Measurements from ENCODE around the gene PCDH9. TPM values are rescaled to one million over a fixed set of nuclear protein-coding genes. Genes with fewer than 3 reads are reported as not detected.

Gene PCDH9
- total RNA-seq, 1 experiment from 2014 or later, result 10.1 TPM

DNA sequence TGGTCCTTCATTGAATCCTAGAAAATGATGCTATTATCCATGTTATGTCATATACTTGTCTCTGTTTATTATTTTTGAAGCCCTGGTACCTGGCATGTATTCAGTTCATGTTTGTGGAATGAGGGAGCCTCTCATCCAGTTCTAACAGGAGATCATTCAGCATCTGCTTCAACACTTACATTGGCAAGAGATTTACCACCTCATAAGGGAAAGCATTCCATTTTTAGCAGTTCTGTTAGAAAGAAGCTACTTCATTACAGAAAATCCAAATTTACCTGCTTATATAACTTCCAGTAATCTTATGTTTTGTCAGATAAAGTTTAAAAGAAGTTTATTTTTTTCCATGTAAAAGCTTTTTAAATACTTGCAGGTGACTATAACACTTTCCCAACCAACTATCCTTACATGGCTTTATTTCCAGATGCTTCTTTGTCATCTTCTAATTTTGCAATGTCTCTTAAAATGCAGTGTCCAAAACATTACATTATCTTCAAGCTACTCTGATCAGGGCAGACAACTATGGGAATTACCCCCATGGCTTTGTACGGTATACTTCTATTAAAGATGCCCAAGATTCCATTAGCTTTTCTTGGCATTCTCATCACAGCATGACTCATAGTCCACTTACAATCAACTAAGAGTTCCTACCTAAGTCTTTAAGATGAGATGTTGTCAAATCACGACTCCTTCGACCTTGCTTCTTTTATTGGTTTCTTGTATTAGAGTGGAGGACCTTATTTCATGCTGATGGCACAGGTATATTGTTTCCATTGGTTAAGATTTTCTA, 262.1 kb downstream of the PCDH9 start:
- H3K4me1 Mint-ChIP-seq (ENCODE audit: insufficient read depth, unreplicated experiment), result peaks cover 7% of the 10 kb centered on the region
- BruUV-seq (replicated peaks), result no TSS peak
- ChIA-PET CTCF (interaction anchor here (0.6 kb wide), 1 partner anchor 20 kb away, joined by 3 read pairs; no protein-coding TSS in a partner anchor), POLR2A (interaction anchor here (0.5 kb wide), 1 partner anchor 34 kb away, joined by 3 read pairs; no protein-coding TSS in a partner anchor)
- H3K4me3 Mint-ChIP-seq (ENCODE audit: unreplicated experiment), result no peak overlapping the region
- no peak overlapping the region for H3K27ac Mint-ChIP-seq (ENCODE audit: low read depth, unreplicated experiment)
- H3K27me3 Mint-ChIP-seq (ENCODE audit: insufficient read depth, unreplicated experiment), result no peaks in the 10 kb centered on the region
- H3K36me3 Mint-ChIP-seq (ENCODE audit: insufficient read depth, unreplicated experiment), result no peaks in the 10 kb centered on the region
- intact Hi-C loops (cut with micrococcal nuclease), result no loop called here
- DNase-seq (ENCODE audit: unreplicated experiment), result no peak
- TF ChIP-seq, protein P1, sequence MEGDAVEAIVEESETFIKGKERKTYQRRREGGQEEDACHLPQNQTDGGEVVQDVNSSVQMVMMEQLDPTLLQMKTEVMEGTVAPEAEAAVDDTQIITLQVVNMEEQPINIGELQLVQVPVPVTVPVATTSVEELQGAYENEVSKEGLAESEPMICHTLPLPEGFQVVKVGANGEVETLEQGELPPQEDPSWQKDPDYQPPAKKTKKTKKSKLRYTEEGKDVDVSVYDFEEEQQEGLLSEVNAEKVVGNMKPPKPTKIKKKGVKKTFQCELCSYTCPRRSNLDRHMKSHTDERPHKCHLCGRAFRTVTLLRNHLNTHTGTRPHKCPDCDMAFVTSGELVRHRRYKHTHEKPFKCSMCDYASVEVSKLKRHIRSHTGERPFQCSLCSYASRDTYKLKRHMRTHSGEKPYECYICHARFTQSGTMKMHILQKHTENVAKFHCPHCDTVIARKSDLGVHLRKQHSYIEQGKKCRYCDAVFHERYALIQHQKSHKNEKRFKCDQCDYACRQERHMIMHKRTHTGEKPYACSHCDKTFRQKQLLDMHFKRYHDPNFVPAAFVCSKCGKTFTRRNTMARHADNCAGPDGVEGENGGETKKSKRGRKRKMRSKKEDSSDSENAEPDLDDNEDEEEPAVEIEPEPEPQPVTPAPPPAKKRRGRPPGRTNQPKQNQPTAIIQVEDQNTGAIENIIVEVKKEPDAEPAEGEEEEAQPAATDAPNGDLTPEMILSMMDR (IDR thresholded peaks at IDR 0.05; ENCODE audit: unreplicated experiment), result no peak
- no peaks in the 10 kb centered on the region for H3K9me3 Mint-ChIP-seq (ENCODE audit: unreplicated experiment)

DNA sequence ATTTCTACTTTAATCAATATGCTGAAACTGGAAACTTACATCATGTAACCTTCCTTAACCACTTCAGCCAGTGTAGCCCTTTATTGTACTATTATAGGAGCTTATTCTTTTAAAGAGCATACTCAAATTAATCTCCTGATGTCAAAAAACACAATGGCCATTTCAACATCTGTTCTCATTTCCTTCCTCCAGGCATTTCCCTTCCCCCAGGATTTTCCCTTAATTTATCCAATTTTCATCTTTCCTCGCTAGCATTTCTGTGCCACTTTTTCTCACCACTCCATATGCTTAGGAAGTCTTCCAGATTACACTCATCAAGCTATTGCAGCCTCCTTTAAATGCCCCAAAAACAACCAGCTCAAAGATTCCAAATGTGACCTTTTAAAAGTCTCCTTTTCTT, 265.0 kb downstream of the PCDH9 start:
- H3K9me3 Mint-ChIP-seq (ENCODE audit: unreplicated experiment), result no peaks in the 10 kb centered on the region
- H3K27me3 Mint-ChIP-seq (ENCODE audit: insufficient read depth, unreplicated experiment), result no peaks in the 10 kb centered on the region
- POLR2A ChIA-PET, result interaction anchor here (0.7 to 0.8 kb wide), 2 partner anchors 11 to 144 kb away, joined by 3 read pairs; no protein-coding TSS in a partner anchor
- no peaks in the 10 kb centered on the region for H3K4me1 Mint-ChIP-seq (ENCODE audit: insufficient read depth, unreplicated experiment)
- DNase-seq (ENCODE audit: unreplicated experiment), result no peak
- intact Hi-C loops (cut with micrococcal nuclease), result no loop called here
- no TSS peak for BruUV-seq (replicated peaks)
- H3K4me3 Mint-ChIP-seq (ENCODE audit: unreplicated experiment), result no peak overlapping the region
- H3K36me3 Mint-ChIP-seq (ENCODE audit: insufficient read depth, unreplicated experiment), result no peaks in the 10 kb centered on the region
- CTCF ChIA-PET, result interaction anchor here (0.7 kb wide), 1 partner anchor 12 kb away, joined by 3 read pairs; no protein-coding TSS in a partner anchor
- H3K27ac Mint-ChIP-seq (ENCODE audit: low read depth, unreplicated experiment), result no peak overlapping the region
- TF ChIP-seq, protein P1 (IDR thresholded peaks at IDR 0.05; ENCODE audit: unreplicated experiment), result no peak

- Mint-ChIP-seq H3K27me3 (ENCODE audit: insufficient read depth, unreplicated experiment) (no peaks in the 10 kb centered on the region), H3K4me3 (ENCODE audit: unreplicated experiment) (no peak overlapping the region), H3K9me3 (ENCODE audit: unreplicated experiment) (no peaks in the 10 kb centered on the region), H3K36me3 (ENCODE audit: insufficient read depth, unreplicated experiment) (no peaks in the 10 kb centered on the region), H3K4me1 (ENCODE audit: insufficient read depth, unreplicated experiment) (no peaks in the 10 kb centered on the region), H3K27ac (ENCODE audit: low read depth, unreplicated experiment) (no peak overlapping the region)
- no peak for DNase-seq (ENCODE audit: unreplicated experiment)
- intact Hi-C loops (cut with micrococcal nuclease), result no loop called here
- no TSS peak for BruUV-seq (replicated peaks)
- ChIA-PET CTCF (no interaction called here), POLR2A (no interaction called here)
- TF ChIP-seq, protein P1 (IDR thresholded peaks at IDR 0.05; ENCODE audit: unreplicated experiment), result no peak
Observed at GRCh38 chr13:66962953-66963352, 267.2 kb downstream of the PCDH9 start.

GRCh38 chr13:66958611-66959010, 271.5 kb downstream of the PCDH9 start:
- Mint-ChIP-seq H3K36me3 (ENCODE audit: insufficient read depth, unreplicated experiment) (no peaks in the 10 kb centered on the region), H3K27me3 (ENCODE audit: insufficient read depth, unreplicated experiment) (no peaks in the 10 kb centered on the region), H3K27ac (ENCODE audit: low read depth, unreplicated experiment) (no peak overlapping the region), H3K4me3 (ENCODE audit: unreplicated experiment) (no peak overlapping the region), H3K9me3 (ENCODE audit: unreplicated experiment) (no peaks in the 10 kb centered on the region), H3K4me1 (ENCODE audit: insufficient read depth, unreplicated experiment) (no peaks in the 10 kb centered on the region)
- POLR2A ChIA-PET, result interaction anchor here (0.6 kb wide), 1 partner anchor 73 kb away, joined by 4 read pairs; no protein-coding TSS in a partner anchor
- TF ChIP-seq, protein P1 (IDR thresholded peaks at IDR 0.05; ENCODE audit: unreplicated experiment), result no peak
- intact Hi-C loops (cut with micrococcal nuclease), result no loop called here
- CTCF ChIA-PET, result no interaction called here
- no TSS peak for BruUV-seq (replicated peaks)
- DNase-seq (ENCODE audit: unreplicated experiment), result no peak

Data from MCF 10A (cell line).